Mucosa of descending colon (tissue), 3 donors: ENCODE data around the gene SCYL1. TPM values are rescaled to one million over a fixed set of nuclear protein-coding genes. Genes with fewer than 3 reads are reported as not detected.

Experiments
- ATAC-seq: fragments of 200-7000 bp; cut with Tn5 transposase; one replicate; pipeline ENCODE4 v1.9.1; 2020; ENCODE audit warnings: mild to moderate bottlenecking, moderate library complexity
- DNase-seq, 3 donors: peaks; one replicate each; pipeline ENCODE4 v3.0.0-alpha.2; 2020
- H3K36me3 ChIP-seq: fragments of 200-600 bp; one replicate; pipeline ENCODE4 v1.8.0; 2021; ENCODE audit warnings: low read depth, mild to moderate bottlenecking
- H3K4me1 ChIP-seq: fragments of 200-600 bp; one replicate; pipeline ENCODE4 v1.8.0; 2021; ENCODE audit warnings: low read depth, mild to moderate bottlenecking
- H3K4me3 ChIP-seq: fragments of 200-600 bp; one replicate; pipeline ENCODE4 v1.8.0; 2021; ENCODE audit warnings: mild to moderate bottlenecking
- H3K9me3 ChIP-seq: fragments of 200-600 bp; one replicate; pipeline ENCODE4 v1.8.0; 2021; ENCODE audit warnings: mild to moderate bottlenecking
- CTCF ChIP-seq: fragments of 200-600 bp; IDR thresholded peaks from one replicate; pipeline ENCODE4 v1.8.0; 2022; ENCODE audit warnings: antibody characterized with exemption, mild to moderate bottlenecking
- intact Hi-C, 2 donors: fragments of 100-400 bp; cut with DNase I in 1 of 2; cut with micrococcal nuclease in 1 of 2; formaldehyde crosslinking; loops; one replicate each; pipeline versions ENCODE4 v1.11.0 to v1.11.1; 2022; cut with DNase I, micrococcal nuclease
- long read RNA-seq, 2 donors: library from polyadenylated mRNA; unstranded; transcript quantifications; one replicate each; pipeline ENCODE4 v2.0.0, GENCODE V29; 2019 to 2021
- total RNA-seq, 3 donors: library from RNA; stranded (reverse); fragmentation: NEBNext Ultra II Directional in 2 of 3; extraction: Animal tissue kit (Norgen Biotek cat#: 25700) in 2 of 3; gene quantifications; one replicate each; pipeline versions ENCODE4 v1.2.1 to v1.2.4, GENCODE V29; 2021 to 2023
- donor health status: DM: no; HTN: no; CAD: no; lungs with moderate emphysema.
- donor health status: DM: no; HTN: no; CAD: no.
- donor health status: DM: no; HTN: yes; CAD: no.

SCYL1 gene
- 10 to 100 TPM; 60.1 to 77.4 (median 60.3) TPM for total RNA-seq
- long read RNA-seq, donor 1, transcript SCYL1-203 (18 exons, 2,583 nt), result minor isoform, 19 of 115 reads
- long read RNA-seq, donor 1, transcript SCYL1-201 (18 exons, 2,642 nt), result major isoform, 33 of 115 reads
- long read RNA-seq, donor 1, partial matches to known transcripts, result 37 of 115 reads
- long read RNA-seq, donor 1, other reads (novel, unspliced or antisense), result 25 of 115 reads
- long read RNA-seq, donor 2, transcript SCYL1-201 (18 exons, 2,642 nt), result major isoform, 7 of 25 reads
- long read RNA-seq, donor 2, partial matches to known transcripts, result 10 of 25 reads
- long read RNA-seq, donor 2, other reads (novel, unspliced or antisense), result 5 of 25 reads

- Histone ChIP-seq H3K4me1 (peaks cover 20% of the 10 kb centered on the region), H3K36me3 (no peaks in the 10 kb centered on the region), H3K9me3 (no peaks in the 10 kb centered on the region), H3K4me3 (peak within 1 kb of the TSS; percentile 94)
- no peak for TF ChIP-seq CTCF
- intact Hi-C loops, result no loop called here
- DNase-seq (peak; percentile 85 to 92 (median 87)), ATAC-seq (peak; percentile 97)
Measured at GRCh38 chr11:65524741-65525545, at the start of gene SCYL1. SCYL1 (plus strand) TSS chr11:65525083; CDS start chr11:65525154, 71 bp downstream.

- intact Hi-C loops, result no loop called here
- no peaks in the 10 kb centered on the region for H3K9me3 ChIP-seq
- no peak for TF ChIP-seq CTCF
- H3K36me3 ChIP-seq, result no peaks in the 10 kb centered on the region
- peak overlapping the region; percentile 64 for H3K4me3 ChIP-seq
- ATAC-seq, result peak; percentile 45
- H3K4me1 ChIP-seq, result peaks cover 44% of the 10 kb centered on the region
- DNase-seq, result peak; percentile 68 to 87 (median 74)
Measured at GRCh38 chr11:65476632-65477148, 48.2 kb upstream of the SCYL1 start.

GRCh38 chr11:65477149-65477965, 47.5 kb upstream of the SCYL1 start:
- intact Hi-C loops, result no loop called here
- H3K4me1 ChIP-seq, result peaks cover 41% of the 10 kb centered on the region

GRCh38 chr11:65478388-65479183, 46.3 kb upstream of the SCYL1 start:
- Histone ChIP-seq H3K36me3 (no peaks in the 10 kb centered on the region), H3K4me3 (no peak overlapping the region), H3K9me3 (no peaks in the 10 kb centered on the region), H3K4me1 (peaks cover 31% of the 10 kb centered on the region)
- ATAC-seq (peak; percentile 29), DNase-seq (peak; percentile 59 to 77 (median 75))
- no peak for TF ChIP-seq CTCF
- intact Hi-C loops, result no loop called here

More at GRCh38 chr11:65477149-65477965, 47.5 kb upstream of the SCYL1 start:
- peak; percentile 84 for ATAC-seq
- Histone ChIP-seq H3K4me3 (peak overlapping the region; percentile 64), H3K9me3 (no peaks in the 10 kb centered on the region), H3K36me3 (no peaks in the 10 kb centered on the region)
- DNase-seq, result peak; percentile 97 to 99 (median 98)
- TF ChIP-seq CTCF, result no peak
